OCI-LY3 (cell line): Measurements from ENCODE around the gene CEP112.

Experiments
- CTCF ChIP-seq: fragments of 200-600, 300-600 bp; sonication (generic); IDR thresholded peaks from 2 replicates; pipeline ENCODE4 v1.5.1; 2014; ENCODE audit warnings: antibody characterized with exemption, low read length, low read depth
- EZH2phosphoT487 ChIP-seq: fragments of 200-600 bp; shearing (Covaris generic); IDR thresholded peaks from 2 replicates; pipeline ENCODE4 v1.6.1; 2018; ENCODE audit warnings: antibody characterized with exemption, mixed run types, low read depth

- TF ChIP-seq CTCF (no peak), EZH2phosphoT487 (no peak)
Observed at GRCh38 chr17:66175892-66176291, 16.0 kb downstream of the CEP112 start.
